NT2/D1 (cell line): Measurements from ENCODE around the gene SEPSECS.

ENCODE experiments used
- SUZ12 ChIP-seq: IDR thresholded peaks from 2 replicates; pipeline ENCODE4 v1.6.1; 2011; ENCODE audit not compliant: insufficient read length, insufficient read depth; ENCODE audit errors: extremely low read depth
- YY1 ChIP-seq: IDR thresholded peaks from 2 replicates; pipeline ENCODE4 v1.6.1; 2011; ENCODE audit not compliant: insufficient read length, insufficient read depth
- ZNF274 ChIP-seq: IDR thresholded peaks from 2 replicates; pipeline ENCODE4 v1.6.1; 2011; ENCODE audit warnings: mild to moderate bottlenecking, low read depth, low read length

- TF ChIP-seq ZNF274 (no peak), YY1 (no peak), SUZ12 (no peak)
These were observed 74.6 kb downstream of the SEPSECS start for GRCh38 chr4:25085671-25086070.
